ENCODE results near the gene ZNF664. TPM values are rescaled to one million over a fixed set of nuclear protein-coding genes. Genes with fewer than 3 reads are reported as not detected.
A peak's percentile ranks its signal among the peaks of the same experiment; 100 is the strongest.

Gene ZNF664
- total RNA-seq, 2 experiments from 2014 or later, result 45.6 to 59.8 TPM

DNA sequence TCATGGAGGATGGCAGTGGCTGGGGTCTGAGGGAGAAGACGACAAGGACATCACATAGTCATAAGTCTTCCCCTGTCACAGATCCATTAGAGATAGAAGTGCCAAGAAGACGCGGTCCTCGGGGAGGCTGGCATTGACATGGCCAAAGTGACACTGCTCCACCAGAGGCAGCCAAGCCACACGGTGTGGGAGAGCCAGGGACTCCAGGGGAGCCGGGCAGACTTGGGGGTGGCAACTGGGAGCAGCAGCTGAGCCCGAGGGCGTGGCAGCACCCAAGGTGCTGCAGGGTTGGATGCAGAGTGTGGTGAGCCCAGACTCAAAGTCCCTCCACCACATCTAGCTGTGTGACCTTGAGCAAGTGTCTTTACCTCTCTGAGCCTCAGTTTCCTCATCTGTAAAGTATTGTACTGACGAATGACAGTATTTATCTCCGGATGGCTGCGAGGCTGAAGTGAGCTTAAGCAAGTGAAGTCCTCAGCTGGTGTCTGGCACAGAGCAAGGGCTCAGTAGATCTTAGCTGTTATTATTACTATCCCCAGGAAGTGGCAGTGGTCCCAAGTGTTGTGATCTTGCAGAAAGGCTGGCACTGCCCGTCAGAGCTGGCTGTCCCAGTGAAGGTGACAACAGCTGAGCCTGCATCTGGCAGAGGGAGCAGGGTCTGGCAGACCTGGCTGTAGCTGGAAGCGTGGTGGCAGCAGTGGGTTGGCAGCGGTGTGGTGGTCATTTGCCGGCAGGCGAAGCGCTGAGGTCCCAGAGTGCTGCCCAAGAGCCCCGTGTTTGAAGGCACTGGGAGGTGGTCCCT lies 54.9 kb downstream of the ZNF664 start:
- intact Hi-C loops (cut with micrococcal nuclease; ENCODE audit: unreplicated experiment), result no loop called here
- TF ChIP-seq, protein P1, sequence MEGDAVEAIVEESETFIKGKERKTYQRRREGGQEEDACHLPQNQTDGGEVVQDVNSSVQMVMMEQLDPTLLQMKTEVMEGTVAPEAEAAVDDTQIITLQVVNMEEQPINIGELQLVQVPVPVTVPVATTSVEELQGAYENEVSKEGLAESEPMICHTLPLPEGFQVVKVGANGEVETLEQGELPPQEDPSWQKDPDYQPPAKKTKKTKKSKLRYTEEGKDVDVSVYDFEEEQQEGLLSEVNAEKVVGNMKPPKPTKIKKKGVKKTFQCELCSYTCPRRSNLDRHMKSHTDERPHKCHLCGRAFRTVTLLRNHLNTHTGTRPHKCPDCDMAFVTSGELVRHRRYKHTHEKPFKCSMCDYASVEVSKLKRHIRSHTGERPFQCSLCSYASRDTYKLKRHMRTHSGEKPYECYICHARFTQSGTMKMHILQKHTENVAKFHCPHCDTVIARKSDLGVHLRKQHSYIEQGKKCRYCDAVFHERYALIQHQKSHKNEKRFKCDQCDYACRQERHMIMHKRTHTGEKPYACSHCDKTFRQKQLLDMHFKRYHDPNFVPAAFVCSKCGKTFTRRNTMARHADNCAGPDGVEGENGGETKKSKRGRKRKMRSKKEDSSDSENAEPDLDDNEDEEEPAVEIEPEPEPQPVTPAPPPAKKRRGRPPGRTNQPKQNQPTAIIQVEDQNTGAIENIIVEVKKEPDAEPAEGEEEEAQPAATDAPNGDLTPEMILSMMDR (conservative IDR thresholded peaks at IDR 0.05; ENCODE audit: low read length), result no peak
- TF ChIP-seq EZH2phosphoT487 (IDR thresholded peaks at IDR 0.05; ENCODE audit: borderline replicate concordance, low read depth, low read length), result no peak
- Histone ChIP-seq H2AFZ (ENCODE audit: low read length) (no peak overlapping the region), H3K36me3 (ENCODE audit: insufficient read depth, low read length) (no peaks in the 10 kb centered on the region), H3K4me1 (ENCODE audit: insufficient read depth, low read length, poor library complexity, severe bottlenecking) (no peaks in the 10 kb centered on the region), H3K27ac (ENCODE audit: low read depth, low read length, poor library complexity, severe bottlenecking) (no peak overlapping the region), H3K9me3 (ENCODE audit: low read length) (no peaks in the 10 kb centered on the region), H3K9me2 (ENCODE audit: insufficient read depth, low read length) (no peaks in the 10 kb centered on the region), H3K4me2 (ENCODE audit: low read length) (no peak overlapping the region), H4K20me1 (ENCODE audit: insufficient read depth, low read length) (no peaks in the 10 kb centered on the region), H3K79me2 (ENCODE audit: insufficient read depth, low read depth, low read length) (no peaks in the 10 kb centered on the region), H3K4me3 (ENCODE audit: low read depth, low read length, poor library complexity, severe bottlenecking) (no peak overlapping the region)
- CTCF ChIA-PET (ENCODE audit: unreplicated experiment), result no interaction called here
- no peak for DNase-seq (ENCODE audit: low spot score)
- POLR2A ChIA-PET, result interaction anchor here (1.0 kb wide), 1 partner anchor 8 kb away, joined by 3 read pairs; no protein-coding TSS in a partner anchor
- no TSS peak for BruUV-seq (replicated peaks)

DNA sequence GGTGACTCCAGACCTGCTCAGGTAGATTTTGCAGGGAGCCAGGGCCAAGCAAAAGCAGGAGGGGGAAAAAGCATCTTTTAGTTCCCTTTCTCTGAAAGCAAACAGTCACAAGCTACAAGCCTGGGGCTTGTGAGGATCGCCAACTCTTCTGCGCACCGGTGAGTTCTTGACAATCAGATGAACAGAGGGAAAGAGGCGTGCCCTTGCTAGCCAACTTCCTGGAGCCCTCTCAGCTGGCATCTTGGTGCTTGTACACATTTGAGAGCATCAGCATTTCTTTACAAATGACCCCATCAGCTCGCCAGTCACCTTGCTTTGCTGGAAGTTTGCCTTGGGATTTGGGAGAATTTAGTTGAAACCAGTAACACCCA lies 55.5 kb downstream of the ZNF664 start:
- CTCF ChIA-PET (ENCODE audit: unreplicated experiment), result no interaction called here
- DNase-seq (ENCODE audit: low spot score), result peak; percentile 14
- Histone ChIP-seq H4K20me1 (ENCODE audit: insufficient read depth, low read length) (no peaks in the 10 kb centered on the region), H3K4me2 (ENCODE audit: low read length) (no peak overlapping the region), H2AFZ (ENCODE audit: low read length) (no peak overlapping the region), H3K79me2 (ENCODE audit: insufficient read depth, low read depth, low read length) (no peaks in the 10 kb centered on the region), H3K4me1 (ENCODE audit: insufficient read depth, low read length, poor library complexity, severe bottlenecking) (no peaks in the 10 kb centered on the region), H3K4me3 (ENCODE audit: low read depth, low read length, poor library complexity, severe bottlenecking) (no peak overlapping the region), H3K9me2 (ENCODE audit: insufficient read depth, low read length) (no peaks in the 10 kb centered on the region), H3K9me3 (ENCODE audit: low read length) (no peaks in the 10 kb centered on the region), H3K36me3 (ENCODE audit: insufficient read depth, low read length) (no peaks in the 10 kb centered on the region), H3K27ac (ENCODE audit: low read depth, low read length, poor library complexity, severe bottlenecking) (no peak overlapping the region)
- intact Hi-C loops (cut with micrococcal nuclease; ENCODE audit: unreplicated experiment), result no loop called here
- no TSS peak for BruUV-seq (replicated peaks)
- POLR2A ChIA-PET, result interaction anchor here (1.0 kb wide), 1 partner anchor 9 kb away, joined by 3 read pairs; no protein-coding TSS in a partner anchor
- TF ChIP-seq EZH2phosphoT487 (IDR thresholded peaks at IDR 0.05; ENCODE audit: borderline replicate concordance, low read depth, low read length), result no peak
- TF ChIP-seq, protein P1 (conservative IDR thresholded peaks at IDR 0.05; ENCODE audit: low read length), result no peak

DNA sequence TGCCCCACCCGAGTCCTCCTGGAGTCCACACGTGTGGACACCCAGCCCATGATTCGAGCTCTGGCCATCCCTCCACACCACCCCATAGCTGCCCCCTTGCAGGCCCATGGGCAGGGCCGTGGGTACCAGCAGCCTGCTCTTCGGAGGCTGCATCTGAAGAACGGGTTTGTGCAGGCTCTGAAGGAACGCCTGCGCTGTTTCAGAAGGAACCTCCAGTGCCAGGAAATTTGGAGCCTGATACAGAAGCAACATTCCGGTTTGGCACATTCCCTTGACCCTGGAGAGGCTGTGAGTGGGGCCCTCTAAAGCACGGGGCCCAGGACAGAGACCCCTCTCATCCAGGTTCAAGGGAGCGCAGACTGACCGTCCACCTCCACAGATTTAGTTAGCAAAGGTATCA lies 57.0 kb downstream of the ZNF664 start:
- no peak overlapping the region for H2AFZ ChIP-seq (ENCODE audit: low read length)
- no peaks in the 10 kb centered on the region for H3K9me2 ChIP-seq (ENCODE audit: insufficient read depth, low read length)
- no TSS peak for BruUV-seq (replicated peaks)
- H4K20me1 ChIP-seq (ENCODE audit: insufficient read depth, low read length), result no peaks in the 10 kb centered on the region
- no peak overlapping the region for H3K4me2 ChIP-seq (ENCODE audit: low read length)
- intact Hi-C loops (cut with micrococcal nuclease; ENCODE audit: unreplicated experiment), result loop anchor here (5.0 kb wide), 2 partner anchors 123 to 228 kb away; no protein-coding TSS in a partner anchor
- H3K27ac ChIP-seq (ENCODE audit: low read depth, low read length, poor library complexity, severe bottlenecking), result no peak overlapping the region
- H3K36me3 ChIP-seq (ENCODE audit: insufficient read depth, low read length), result no peaks in the 10 kb centered on the region
- no peaks in the 10 kb centered on the region for H3K4me1 ChIP-seq (ENCODE audit: insufficient read depth, low read length, poor library complexity, severe bottlenecking)
- H3K79me2 ChIP-seq (ENCODE audit: insufficient read depth, low read depth, low read length), result no peaks in the 10 kb centered on the region
- TF ChIP-seq, protein P1 (conservative IDR thresholded peaks at IDR 0.05; ENCODE audit: low read length), result no peak
- no peak for TF ChIP-seq EZH2phosphoT487 (IDR thresholded peaks at IDR 0.05; ENCODE audit: borderline replicate concordance, low read depth, low read length)
- CTCF ChIA-PET (ENCODE audit: unreplicated experiment), result no interaction called here
- H3K9me3 ChIP-seq (ENCODE audit: low read length), result no peaks in the 10 kb centered on the region
- H3K4me3 ChIP-seq (ENCODE audit: low read depth, low read length, poor library complexity, severe bottlenecking), result no peak overlapping the region
- POLR2A ChIA-PET, result no interaction called here
- DNase-seq (ENCODE audit: low spot score), result no peak
